Neutrophil (primary cell): ENCODE measurements around the gene BANP.
"Not testable (repeated sequence)": the region's sequence is repeated elsewhere in the genome, so short reads cannot be mapped to it uniquely, and the experiment has no call there.

Experiments used
- H3K27ac ChIP-seq: fragments of 200-600 bp; sonication (generic); 2 replicates; pipeline ENCODE4 v1.5.1; 2016; ENCODE audit warnings: mild to moderate bottlenecking, moderate library complexity
- H3K27me3 ChIP-seq: fragments of 200-600 bp; sonication (generic); 2 replicates; pipeline ENCODE4 v1.6.0; 2016; ENCODE audit warnings: mild to moderate bottlenecking
- H3K36me3 ChIP-seq: fragments of 200-600 bp; sonication (generic); 2 replicates; pipeline ENCODE4 v1.5.1; 2017
- H3K4me1 ChIP-seq, 2 experiments: fragments of 200-600 bp in 1 of 2; sonication (generic) in 1 of 2; 1 replicate in 1 of 2; 2 replicates in 1 of 2; pipeline versions ENCODE4 v1.5.1 to v1.6.1; 2013 to 2016; ENCODE audit warnings: low read depth in 1 of 2, low read length in 1 of 2, mild to moderate bottlenecking in 1 of 2, moderate library complexity in 1 of 2; ENCODE audit not compliant: control insufficient read depth in 1 of 2, insufficient read depth in 1 of 2
- H3K4me3 ChIP-seq, 2 experiments: fragments of 200-600 bp in 1 of 2; sonication (generic) in 1 of 2; 1 replicate in 1 of 2; 2 replicates in 1 of 2; pipeline ENCODE4 v1.5.1; 2013 to 2016; ENCODE audit warnings: low read depth in 1 of 2, low read length in 1 of 2, mild to moderate bottlenecking in 1 of 2, moderate library complexity in 1 of 2
- H3K9me3 ChIP-seq: fragments of 200-600 bp; sonication (generic); 2 replicates; pipeline ENCODE4 v1.5.1; 2016
- TF ChIP-seq, protein P1 (sequence below): fragments of 200-600 bp; sonication (generic); IDR thresholded peaks from 2 replicates; pipeline ENCODE4 v1.5.1; 2016; ENCODE audit warnings: antibody characterized with exemption

The BANP gene

GRCh38 chr16:88026964-88027938 lies 76.0 kb downstream of the BANP start:
- H3K9me3 ChIP-seq: no peaks in the 10 kb centered on the region
- H3K4me3 ChIP-seq: no peak overlapping the region
- no peaks in the 10 kb centered on the region for H3K27me3 ChIP-seq
- peaks cover 70% of the 10 kb centered on the region for H3K36me3 ChIP-seq
- TF ChIP-seq, protein P1, sequence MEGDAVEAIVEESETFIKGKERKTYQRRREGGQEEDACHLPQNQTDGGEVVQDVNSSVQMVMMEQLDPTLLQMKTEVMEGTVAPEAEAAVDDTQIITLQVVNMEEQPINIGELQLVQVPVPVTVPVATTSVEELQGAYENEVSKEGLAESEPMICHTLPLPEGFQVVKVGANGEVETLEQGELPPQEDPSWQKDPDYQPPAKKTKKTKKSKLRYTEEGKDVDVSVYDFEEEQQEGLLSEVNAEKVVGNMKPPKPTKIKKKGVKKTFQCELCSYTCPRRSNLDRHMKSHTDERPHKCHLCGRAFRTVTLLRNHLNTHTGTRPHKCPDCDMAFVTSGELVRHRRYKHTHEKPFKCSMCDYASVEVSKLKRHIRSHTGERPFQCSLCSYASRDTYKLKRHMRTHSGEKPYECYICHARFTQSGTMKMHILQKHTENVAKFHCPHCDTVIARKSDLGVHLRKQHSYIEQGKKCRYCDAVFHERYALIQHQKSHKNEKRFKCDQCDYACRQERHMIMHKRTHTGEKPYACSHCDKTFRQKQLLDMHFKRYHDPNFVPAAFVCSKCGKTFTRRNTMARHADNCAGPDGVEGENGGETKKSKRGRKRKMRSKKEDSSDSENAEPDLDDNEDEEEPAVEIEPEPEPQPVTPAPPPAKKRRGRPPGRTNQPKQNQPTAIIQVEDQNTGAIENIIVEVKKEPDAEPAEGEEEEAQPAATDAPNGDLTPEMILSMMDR: no peak
- H3K4me1 ChIP-seq: no peaks in the 10 kb centered on the region
- no peak overlapping the region for H3K27ac ChIP-seq

GRCh38 chr16:88028177-88028930 lies 77.1 kb downstream of the BANP start:
- H3K4me3 ChIP-seq, H3K27ac ChIP-seq, H3K9me3 ChIP-seq, H3K27me3 ChIP-seq, H3K4me1 ChIP-seq: not testable (repeated sequence)
- H3K36me3 ChIP-seq: peaks cover 72% of the 10 kb centered on the region

GRCh38 chr16:88030498-88030897 lies 79.3 kb downstream of the BANP start:
- Histone ChIP-seq H3K4me1 (no peaks in the 10 kb centered on the region), H3K27me3 (no peaks in the 10 kb centered on the region), H3K36me3 (peaks cover 77% of the 10 kb centered on the region), H3K27ac (no peak overlapping the region), H3K4me3 (no peak overlapping the region), H3K9me3 (no peaks in the 10 kb centered on the region)
- TF ChIP-seq, protein P1: no peak

DNA sequence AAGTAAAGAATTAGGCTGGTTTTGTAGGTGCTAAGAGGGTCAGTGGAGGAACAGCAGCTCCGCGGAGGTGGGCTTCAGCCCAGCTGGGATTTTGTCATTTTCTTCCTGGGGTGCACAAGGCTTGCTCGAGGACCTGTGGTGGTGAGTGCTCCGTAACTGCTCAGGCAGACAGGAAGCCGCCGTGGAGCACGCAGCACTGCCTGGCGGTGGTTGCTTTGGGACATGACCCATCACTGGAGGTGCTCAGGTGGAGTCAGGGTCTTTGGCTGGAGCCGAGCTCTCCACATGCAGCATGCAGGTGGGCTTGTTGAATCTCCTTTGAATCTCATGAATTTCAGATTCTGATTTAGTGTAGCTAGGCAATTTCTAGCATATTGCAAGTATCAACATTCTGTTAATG lies 79.7 kb downstream of the BANP start:
- H3K36me3 ChIP-seq: peaks cover 79% of the 10 kb centered on the region
- H3K4me1 ChIP-seq, H3K27me3 ChIP-seq, H3K4me3 ChIP-seq, H3K27ac ChIP-seq, H3K9me3 ChIP-seq: not testable (repeated sequence)

GRCh38 chr16:88033003-88033740 lies 81.9 kb downstream of the BANP start:
- H3K9me3 ChIP-seq, H3K27ac ChIP-seq, H3K4me1 ChIP-seq, H3K27me3 ChIP-seq, H3K4me3 ChIP-seq: not testable (repeated sequence)
- peaks cover 75% of the 10 kb centered on the region for H3K36me3 ChIP-seq

DNA sequence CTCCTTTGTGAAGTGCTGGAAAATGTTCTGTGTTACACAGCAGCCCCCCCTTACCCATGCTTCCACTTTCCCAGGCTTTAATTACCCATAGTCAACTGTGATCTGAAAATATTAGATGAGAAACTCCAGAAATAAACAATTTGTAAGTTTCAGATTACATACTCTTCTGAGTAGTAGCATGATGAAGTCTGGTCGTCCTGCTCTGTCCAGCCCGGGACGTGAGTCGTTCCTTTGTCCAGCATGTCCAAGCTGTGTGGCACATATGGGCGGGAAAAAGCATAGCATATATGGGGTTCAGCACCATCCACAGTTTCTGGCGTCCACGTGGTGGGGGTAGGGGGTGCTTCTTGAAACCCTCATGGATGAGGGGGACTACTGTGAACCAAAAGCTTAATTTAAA lies 83.5 kb downstream of the BANP start:
- Histone ChIP-seq H3K27me3 (no peaks in the 10 kb centered on the region), H3K9me3 (no peaks in the 10 kb centered on the region), H3K36me3 (peaks cover 86% of the 10 kb centered on the region), H3K4me3 (no peak overlapping the region), H3K4me1 (no peaks in the 10 kb centered on the region), H3K27ac (no peak overlapping the region)
- TF ChIP-seq, protein P1: no peak
